GM12878 (cell line): ENCODE measurements around the gene PCDHGC5. TPM values are rescaled to one million over a fixed set of nuclear protein-coding genes. Genes with fewer than 3 reads are reported as not detected.
A peak's percentile ranks its signal among the peaks of the same experiment; 100 is the strongest.

Experiments used
- ATF7 ChIP-seq: fragments of 450-650 bp; IDR thresholded peaks from 2 replicates; pipeline ENCODE4 v1.6.1; 2016; ENCODE audit warnings: low read depth, mild to moderate bottlenecking
- BACH1 ChIP-seq: fragments of 450-650 bp; IDR thresholded peaks from 2 replicates; pipeline ENCODE4 v1.6.1; 2017; ENCODE audit warnings: mild to moderate bottlenecking, borderline replicate concordance
- JUND ChIP-seq: IDR thresholded peaks from 2 replicates; pipeline ENCODE4 v1.6.1; 2012; ENCODE audit warnings: low read depth, mild to moderate bottlenecking, low read length, improper control_type of control experiment, moderate library complexity
- KAT2A ChIP-seq: conservative IDR thresholded peaks from 2 replicates; pipeline ENCODE4 v1.6.1; 2011; ENCODE audit warnings: low read depth, low read length; ENCODE audit not compliant: control insufficient read depth
- SIX5 ChIP-seq: IDR thresholded peaks from 2 replicates; pipeline ENCODE4 v1.6.1; 2011; ENCODE audit warnings: mild to moderate bottlenecking, low read depth, low read length, moderate library complexity; ENCODE audit not compliant: severe bottlenecking
- STAT1 ChIP-seq: fragments of 450-650 bp; conservative IDR thresholded peaks from 2 replicates; pipeline ENCODE4 v1.6.1; 2014; ENCODE audit warnings: antibody characterized with exemption, mild to moderate bottlenecking
- ZNF207 ChIP-seq: fragments of 450-650 bp; IDR thresholded peaks from 2 replicates; pipeline ENCODE4 v1.6.1; 2014; ENCODE audit warnings: antibody characterized with exemption, mild to moderate bottlenecking, borderline replicate concordance
- polyA plus RNA-seq, 11 experiments: library from polyadenylated mRNA; depleted of rRNA in 4 of 11; unstranded in 6 of 11; stranded (reverse) in 5 of 11; fragments of >200 nt; fragmentation: Nextera tagmentation in 4 of 11; fragmentation: Illumina TruSeq in 1 of 11; extraction: Ambion mirVana in 4 of 11; extraction: Trizol in 1 of 11; gene quantifications; 1 replicate in 1 of 11; 2 replicates in 10 of 11; pipeline versions ENCODE4 v1.2.1 to v1.2.3, GENCODE V29; 2011 to 2016; ENCODE audit warnings: inconsistent platforms in 2 of 11, missing spikeins in 2 of 11, low read depth in 1 of 11
- total RNA-seq, 4 experiments: library from RNA; depleted of rRNA in 3 of 4; stranded (reverse); fragments of >200 nt in 3 of 4; fragmentation: Illumina TruSeq in 1 of 4; extraction: Trizol in 1 of 4; gene quantifications; 2 replicates each; pipeline versions ENCODE4 v1.2.1 to v1.2.3, GENCODE V29; 2013 to 2021
- TF ChIP-seq, protein P1 (sequence below): fragments of 150-350 bp; IDR thresholded peaks from 2 replicates; pipeline ENCODE4 v1.6.1; 2016; ENCODE audit warnings: low read depth, low read length

Gene PCDHGC5
- total and polyA plus RNA-seq, 10 of the 15 experiments (the other 5 are each of a cell fraction or from before 2014, with no cell fraction given): 0.05 to 0.87 (median 0.18) TPM; not detected in 2

DNA sequence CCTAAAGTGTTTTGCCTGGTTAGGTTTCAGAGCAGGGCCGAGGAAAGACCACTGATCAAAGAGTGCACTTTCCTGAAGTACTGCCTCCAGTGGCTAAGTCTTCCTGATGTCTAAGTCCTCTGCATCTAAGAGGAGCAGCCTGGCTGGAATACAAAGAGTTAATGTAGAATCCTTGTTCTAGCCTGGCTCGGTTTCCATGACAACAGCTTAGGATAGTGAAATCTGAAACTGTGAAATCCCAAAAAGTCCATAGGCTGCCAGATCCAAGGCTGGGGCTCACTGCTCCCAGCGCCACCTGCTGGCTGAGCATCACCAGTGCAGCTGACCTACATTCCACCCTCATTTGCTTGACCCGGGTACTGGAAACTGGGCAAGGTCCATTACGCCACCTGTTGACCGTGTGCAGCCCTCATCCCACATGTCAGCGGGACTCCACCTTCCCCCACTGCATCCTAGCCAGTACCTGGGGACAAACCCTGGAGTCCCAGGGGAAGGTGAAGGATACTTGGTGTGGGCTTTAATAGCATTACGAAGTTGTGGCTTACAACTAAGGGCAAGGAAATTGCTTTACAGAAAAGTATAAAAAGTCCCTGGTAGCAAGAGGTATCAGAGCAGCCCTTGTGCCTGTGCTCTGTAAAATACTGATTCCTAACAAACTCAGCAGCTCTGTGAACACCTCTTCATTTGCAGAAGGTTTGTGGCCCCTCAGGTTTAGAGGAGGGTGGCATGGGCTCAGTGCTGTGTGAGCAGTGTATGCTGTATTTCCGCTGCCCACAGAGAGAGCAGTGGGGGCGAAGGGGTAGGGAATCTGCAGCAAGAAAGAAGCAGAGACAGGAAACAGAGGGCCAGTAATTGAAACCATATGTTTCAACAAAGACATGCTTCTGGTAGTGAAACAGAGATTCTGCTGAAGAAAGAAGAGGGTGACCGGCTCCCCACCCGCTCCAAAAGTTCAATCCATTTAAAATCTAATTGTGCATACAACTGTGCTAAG, 36.0 kb downstream of the PCDHGC5 start (continued):
- no peak for TF ChIP-seq KAT2A
- no peak for TF ChIP-seq STAT1
- peak; percentile 77; the same call in 1 of the 2 replicates for TF ChIP-seq ZNF207
- no peak for TF ChIP-seq SIX5
- TF ChIP-seq ATF7: peak; percentile 58
- TF ChIP-seq, protein P1, sequence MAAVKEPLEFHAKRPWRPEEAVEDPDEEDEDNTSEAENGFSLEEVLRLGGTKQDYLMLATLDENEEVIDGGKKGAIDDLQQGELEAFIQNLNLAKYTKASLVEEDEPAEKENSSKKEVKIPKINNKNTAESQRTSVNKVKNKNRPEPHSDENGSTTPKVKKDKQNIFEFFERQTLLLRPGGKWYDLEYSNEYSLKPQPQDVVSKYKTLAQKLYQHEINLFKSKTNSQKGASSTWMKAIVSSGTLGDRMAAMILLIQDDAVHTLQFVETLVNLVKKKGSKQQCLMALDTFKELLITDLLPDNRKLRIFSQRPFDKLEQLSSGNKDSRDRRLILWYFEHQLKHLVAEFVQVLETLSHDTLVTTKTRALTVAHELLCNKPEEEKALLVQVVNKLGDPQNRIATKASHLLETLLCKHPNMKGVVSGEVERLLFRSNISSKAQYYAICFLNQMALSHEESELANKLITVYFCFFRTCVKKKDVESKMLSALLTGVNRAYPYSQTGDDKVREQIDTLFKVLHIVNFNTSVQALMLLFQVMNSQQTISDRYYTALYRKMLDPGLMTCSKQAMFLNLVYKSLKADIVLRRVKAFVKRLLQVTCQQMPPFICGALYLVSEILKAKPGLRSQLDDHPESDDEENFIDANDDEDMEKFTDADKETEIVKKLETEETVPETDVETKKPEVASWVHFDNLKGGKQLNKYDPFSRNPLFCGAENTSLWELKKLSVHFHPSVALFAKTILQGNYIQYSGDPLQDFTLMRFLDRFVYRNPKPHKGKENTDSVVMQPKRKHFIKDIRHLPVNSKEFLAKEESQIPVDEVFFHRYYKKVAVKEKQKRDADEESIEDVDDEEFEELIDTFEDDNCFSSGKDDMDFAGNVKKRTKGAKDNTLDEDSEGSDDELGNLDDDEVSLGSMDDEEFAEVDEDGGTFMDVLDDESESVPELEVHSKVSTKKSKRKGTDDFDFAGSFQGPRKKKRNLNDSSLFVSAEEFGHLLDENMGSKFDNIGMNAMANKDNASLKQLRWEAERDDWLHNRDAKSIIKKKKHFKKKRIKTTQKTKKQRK: no peak
- no peak for TF ChIP-seq JUND
- TF ChIP-seq BACH1: 0 out of 2 replicates have a peak, but pooled peaks have one; percentile 33
